Gastroesophageal sphincter (tissue), 3 donors: ENCODE results near the gene ZDHHC17.

Source experiments
- POLR2A ChIP-seq, 2 donors: fragments of 450-650 bp; IDR thresholded peaks; one replicate each; pipeline ENCODE4 v1.6.1; 2017; ENCODE audit warnings: antibody characterized with exemption in 2 of 2, mild to moderate bottlenecking in 2 of 2, moderate library complexity in 1 of 2
- POLR2AphosphoS5 ChIP-seq: sonication (generic); formaldehyde crosslinking; IDR thresholded peaks from one replicate; pipeline ENCODE4 v1.6.1; 2017; ENCODE audit warnings: antibody characterized with exemption
- TF ChIP-seq, protein P1 (sequence below), 4 experiments: fragments of 200-600 bp in 2 of 4; fragments of 450-650 bp in 2 of 4; sonication (generic) in 1 of 4; IDR thresholded peaks; one replicate each; pipeline ENCODE4 v1.5.1; 2017 to 2019; ENCODE audit warnings: antibody characterized with exemption in 4 of 4, mild to moderate bottlenecking in 2 of 4, moderate library complexity in 2 of 4

DNA sequence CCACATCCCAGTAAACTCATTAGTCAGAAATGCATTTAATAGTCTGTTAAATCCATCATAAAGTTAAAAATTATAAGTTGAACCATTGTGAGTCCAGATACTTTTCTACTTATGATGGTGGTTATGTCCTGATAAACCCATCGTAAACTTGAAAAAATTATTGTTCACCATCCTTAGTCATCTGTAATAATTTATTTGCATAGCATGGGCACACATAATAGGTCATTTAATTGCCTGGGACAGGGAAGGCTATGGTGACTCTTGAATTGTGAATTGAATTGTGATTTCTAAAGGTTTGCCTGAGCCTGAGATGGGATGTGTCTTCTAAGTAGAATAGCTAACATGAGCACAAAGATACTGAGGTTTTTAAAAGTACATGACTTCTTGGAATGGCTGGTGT lies 21.5 kb downstream of the ZDHHC17 start:
- TF ChIP-seq, protein P1, sequence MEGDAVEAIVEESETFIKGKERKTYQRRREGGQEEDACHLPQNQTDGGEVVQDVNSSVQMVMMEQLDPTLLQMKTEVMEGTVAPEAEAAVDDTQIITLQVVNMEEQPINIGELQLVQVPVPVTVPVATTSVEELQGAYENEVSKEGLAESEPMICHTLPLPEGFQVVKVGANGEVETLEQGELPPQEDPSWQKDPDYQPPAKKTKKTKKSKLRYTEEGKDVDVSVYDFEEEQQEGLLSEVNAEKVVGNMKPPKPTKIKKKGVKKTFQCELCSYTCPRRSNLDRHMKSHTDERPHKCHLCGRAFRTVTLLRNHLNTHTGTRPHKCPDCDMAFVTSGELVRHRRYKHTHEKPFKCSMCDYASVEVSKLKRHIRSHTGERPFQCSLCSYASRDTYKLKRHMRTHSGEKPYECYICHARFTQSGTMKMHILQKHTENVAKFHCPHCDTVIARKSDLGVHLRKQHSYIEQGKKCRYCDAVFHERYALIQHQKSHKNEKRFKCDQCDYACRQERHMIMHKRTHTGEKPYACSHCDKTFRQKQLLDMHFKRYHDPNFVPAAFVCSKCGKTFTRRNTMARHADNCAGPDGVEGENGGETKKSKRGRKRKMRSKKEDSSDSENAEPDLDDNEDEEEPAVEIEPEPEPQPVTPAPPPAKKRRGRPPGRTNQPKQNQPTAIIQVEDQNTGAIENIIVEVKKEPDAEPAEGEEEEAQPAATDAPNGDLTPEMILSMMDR (IDR thresholded peaks at IDR 0.05), result no peak
- no peak for TF ChIP-seq POLR2A (IDR thresholded peaks at IDR 0.05)
- TF ChIP-seq POLR2AphosphoS5, result no peak
